ENCODE results near the gene TXNDC2. TPM values are rescaled to one million over a fixed set of nuclear protein-coding genes. Genes with fewer than 3 reads are reported as not detected.
"Not testable (repeated sequence)": the region's sequence is repeated elsewhere in the genome, so short reads cannot be mapped to it uniquely, and the experiment has no call there.

The TXNDC2 gene
- total and polyA plus RNA-seq, 9 of the 15 experiments (the other 6 are each of a cell fraction or from before 2014, with no cell fraction given) = 1.2 to 4.9 (median 2.3) TPM

DNA sequence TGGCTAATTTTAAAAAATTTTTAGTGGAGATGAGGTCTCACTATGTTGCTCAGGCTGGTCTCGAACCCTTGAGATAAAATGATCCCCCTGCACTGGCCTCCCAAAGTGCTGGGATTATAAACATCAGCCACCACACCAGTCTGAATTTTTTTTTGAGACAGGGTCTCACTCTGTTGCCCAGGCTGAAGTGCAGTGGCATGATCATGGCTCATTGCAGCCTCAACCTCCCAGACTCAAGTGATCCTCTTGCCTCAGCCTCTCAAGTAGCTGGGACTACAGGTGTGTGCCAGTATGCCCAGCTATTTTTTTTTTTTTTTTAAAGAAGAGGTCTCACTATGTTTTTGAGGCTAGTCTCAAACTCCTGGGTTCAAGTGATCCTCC, 13.8 kb downstream of the TXNDC2 start:
- POLR2A ChIA-PET = interaction anchor here (0.7 to 3.5 kb wide), 11 partner anchors 9 to 201 kb away, joined by 3 to 27 read pairs (median 6); partner anchors contain the start of genes TXNDC2 and VAPA
- ATAC-seq; H3K36me3 ChIP-seq (ENCODE audit: control insufficient read depth, insufficient read depth, low read length); H3K27me3 ChIP-seq (ENCODE audit: control insufficient read depth in 2 of 2, insufficient read depth in 2 of 2, low read length in 2 of 2); H3K79me2 ChIP-seq (ENCODE audit: control insufficient read depth, insufficient read depth, low read length); H3K4me3 ChIP-seq; H3K9me3 ChIP-seq (replicated peaks; ENCODE audit: control insufficient read depth, insufficient read depth, low read depth, low read length); FAIRE-seq; in situ Hi-C loops (cut with MboI); H3K9me1 ChIP-seq (ENCODE audit: control insufficient read depth, insufficient read depth, low read length); intact Hi-C loops (cut with micrococcal nuclease); DNase-seq (ENCODE audit: extremely low read depth in 1 of 4, low spot score in 3 of 4); CTCF ChIA-PET (ENCODE audit: low intra/inter-chr PET ratio); H4K20me1 ChIP-seq (replicated peaks; ENCODE audit: control insufficient read depth, insufficient read depth, low read length); TF ChIP-seq NR2C2 (CRISPR knock-in tag; IDR thresholded peaks at IDR 0.05); MYC (IDR thresholded peaks at IDR 0.05; ENCODE audit: low read depth, low read length): not testable (repeated sequence)
- peak overlapping the region; percentile 78 for H3K4me2 ChIP-seq (ENCODE audit: insufficient read depth, low read length)
- peaks cover 26 to 61% of the 10 kb centered on the region in 2 experiments for H3K4me1 ChIP-seq (replicated peaks in 1 of 2; ENCODE audit: control insufficient read depth in 2 of 2, insufficient read depth in 2 of 2, low read length in 2 of 2)
- BruUV-seq (replicated peaks) = TSS peak; percentile 88
- TF ChIP-seq BCOR (IDR thresholded peaks at IDR 0.05) (peak; percentile 35; the same call in 1 of the 2 replicates), NR2C2 (tag; IDR thresholded peaks at IDR 0.05) (0 out of 2 replicates have a peak, but pooled peaks have one; percentile 4), ZNF311 (CRISPR knock-in tag; IDR thresholded peaks at IDR 0.05) (0 out of 2 replicates have a peak, but pooled peaks have one; percentile 12), DMBX1 (CRISPR knock-in tag; IDR thresholded peaks at IDR 0.05; ENCODE audit: borderline replicate concordance) (0 out of 2 replicates have a peak, but pooled peaks have one; percentile 14), SMARCA5 (IDR thresholded peaks at IDR 0.05) (peak; percentile 45; the same call in 1 of the 2 replicates), ZNF121 (CRISPR knock-in tag; conservative IDR thresholded peaks at IDR 0.05) (peak; percentile 93), MYC (CRISPR knock-in tag; IDR thresholded peaks at IDR 0.05; ENCODE audit: borderline replicate concordance, low read depth) (0 out of 2 replicates have a peak, but pooled peaks have one; percentile 22), RBM25 (IDR thresholded peaks at IDR 0.05; ENCODE audit: low read depth, low read length, severe bottlenecking) (peak; percentile 18)
- TF ChIP-seq, protein P1, sequence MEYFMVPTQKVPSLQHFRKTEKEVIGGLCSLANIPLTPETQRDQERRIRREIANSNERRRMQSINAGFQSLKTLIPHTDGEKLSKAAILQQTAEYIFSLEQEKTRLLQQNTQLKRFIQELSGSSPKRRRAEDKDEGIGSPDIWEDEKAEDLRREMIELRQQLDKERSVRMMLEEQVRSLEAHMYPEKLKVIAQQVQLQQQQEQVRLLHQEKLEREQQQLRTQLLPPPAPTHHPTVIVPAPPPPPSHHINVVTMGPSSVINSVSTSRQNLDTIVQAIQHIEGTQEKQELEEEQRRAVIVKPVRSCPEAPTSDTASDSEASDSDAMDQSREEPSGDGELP (CRISPR knock-in tag; IDR thresholded peaks at IDR 0.05; ENCODE audit: borderline replicate concordance) = peak; percentile 2
- TF ChIP-seq, protein P2, sequence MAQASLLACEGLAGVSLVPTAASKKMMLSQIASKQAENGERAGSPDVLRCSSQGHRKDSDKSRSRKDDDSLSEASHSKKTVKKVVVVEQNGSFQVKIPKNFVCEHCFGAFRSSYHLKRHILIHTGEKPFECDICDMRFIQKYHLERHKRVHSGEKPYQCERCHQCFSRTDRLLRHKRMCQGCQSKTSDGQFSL (CRISPR knock-in tag; IDR thresholded peaks at IDR 0.05) = not testable (repeated sequence)
- TF ChIP-seq, protein P2 (tag; IDR thresholded peaks at IDR 0.05) = 0 out of 4 replicates have a peak, but pooled peaks of 1 of the 2 experiments have one; percentile 10
- H3K9ac ChIP-seq (ENCODE audit: insufficient read depth in 1 of 2, low read depth in 2 of 2, low read length in 2 of 2) = peak overlapping the region; percentile 57 to 84; a peak in 3 of 4 replicates
- H2AFZ ChIP-seq (ENCODE audit: low read depth, low read length) = peak overlapping the region; percentile 88; the same call in 1 of the 2 replicates
- H3K27ac ChIP-seq (ENCODE audit: extremely low read depth, low read depth, low read length) = peak overlapping the region; percentile 96
- WGBS (ENCODE audit: insufficient coverage, low coverage, missing lambda C conversion rate) = 31% methylated on average over 1 of the region's 1 CpG

Measured in K562 (cell line).